NCI-H526 (cell line): ENCODE measurements around the gene RAPH1.

Source experiments
- DNase-seq, 2 experiments: peaks; one replicate each; lab custom pipeline; 2025; lab: John Stamatoyannopoulos, UW

Gene RAPH1

GRCh38 chr2:203489531-203489930, 45.6 kb downstream of the RAPH1 start:
- DNase-seq = no peak

- peak; percentile 14 to 45 for DNase-seq
Measured at GRCh38 chr2:203484266-203485112, 50.6 kb downstream of the RAPH1 start.

- DNase-seq = no peak
Measured at GRCh38 chr2:203480623-203481022, 54.5 kb downstream of the RAPH1 start.

- no peak for DNase-seq
Measured at GRCh38 chr2:203476881-203477280, 58.2 kb downstream of the RAPH1 start.

- DNase-seq = no peak
Measured at GRCh38 chr2:203471323-203471722, 63.8 kb downstream of the RAPH1 start.

GRCh38 chr2:203470371-203470770, 64.7 kb downstream of the RAPH1 start:
- no peak for DNase-seq

- DNase-seq = no peak
Measured at GRCh38 chr2:203469546-203469945, 65.6 kb downstream of the RAPH1 start.

- DNase-seq = no peak
Measured at GRCh38 chr2:203463266-203463678, 71.8 kb downstream of the RAPH1 start.

GRCh38 chr2:203462308-203462707, 72.8 kb downstream of the RAPH1 start:
- DNase-seq = no peak

GRCh38 chr2:203461746-203462145, 73.4 kb downstream of the RAPH1 start:
- no peak for DNase-seq

- no peak for DNase-seq
Measured at GRCh38 chr2:203455209-203455608, 79.9 kb downstream of the RAPH1 start.

- peak; percentile 24 to 53 for DNase-seq
Measured at GRCh38 chr2:203453858-203454451, 81.1 kb downstream of the RAPH1 start.

- DNase-seq = no peak
Measured at GRCh38 chr2:203451689-203452088, 83.4 kb downstream of the RAPH1 start.

- no peak for DNase-seq
Measured at GRCh38 chr2:203451011-203451410, 84.1 kb downstream of the RAPH1 start.

GRCh38 chr2:203450561-203450960, 84.5 kb downstream of the RAPH1 start:
- DNase-seq = peak in 1 of 2 experiments; percentile 17

- DNase-seq = no peak
Measured at GRCh38 chr2:203446780-203447179, 88.3 kb downstream of the RAPH1 start.

GRCh38 chr2:203446071-203446481, 89.0 kb downstream of the RAPH1 start:
- DNase-seq = no peak

GRCh38 chr2:203444738-203445137, 90.4 kb downstream of the RAPH1 start:
- no peak for DNase-seq

GRCh38 chr2:203442463-203442862, 92.6 kb downstream of the RAPH1 start:
- no peak for DNase-seq

- no peak for DNase-seq
Measured at GRCh38 chr2:203441463-203441862, 93.6 kb downstream of the RAPH1 start.

- no peak for DNase-seq
Measured at GRCh38 chr2:203440671-203441070, 94.4 kb downstream of the RAPH1 start.

GRCh38 chr2:203438528-203438927, 96.6 kb downstream of the RAPH1 start:
- no peak for DNase-seq

GRCh38 chr2:203437511-203437910, 97.6 kb downstream of the RAPH1 start:
- no peak for DNase-seq

GRCh38 chr2:203436496-203436895, 98.6 kb downstream of the RAPH1 start:
- DNase-seq = no peak
